GM18868 (cell line): ENCODE measurements around the gene IL18RAP.

Experiments used
- ATAC-seq: cut with Tn5 transposase; IDR thresholded peaks from one replicate; pipeline ENCODE4 v1.9.1; 2021; ENCODE audit warnings: mild to moderate bottlenecking, moderate library complexity; ENCODE audit not compliant: unreplicated experiment

The IL18RAP gene

GRCh38 chr2:102422910-102423309 is at the start of gene IL18RAP:
Gene IL18RAP (plus strand): TSS chr2:102423160. CDS start chr2:102423278, 118 bp downstream.
- no peak for ATAC-seq

GRCh38 chr2:102376052-102376591 is 46.8 kb upstream of the IL18RAP start:
- no peak for ATAC-seq

GRCh38 chr2:102383722-102384121 is 39.2 kb upstream of the IL18RAP start:
- no peak for ATAC-seq

GRCh38 chr2:102385522-102385921 is 37.4 kb upstream of the IL18RAP start:
- ATAC-seq = no peak

GRCh38 chr2:102386004-102386403 is 37.0 kb upstream of the IL18RAP start:
- ATAC-seq = no peak

GRCh38 chr2:102386867-102387541 is 36.0 kb upstream of the IL18RAP start:
- ATAC-seq = peak; percentile 33

- peak; percentile 83 for ATAC-seq
Measured at GRCh38 chr2:102387763-102388546, 35.0 kb upstream of the IL18RAP start.

- no peak for ATAC-seq
Measured at GRCh38 chr2:102391565-102391964, 31.4 kb upstream of the IL18RAP start.

GRCh38 chr2:102392096-102392495 is 30.9 kb upstream of the IL18RAP start:
- ATAC-seq = no peak

GRCh38 chr2:102392942-102393341 is 30.0 kb upstream of the IL18RAP start:
- no peak for ATAC-seq

GRCh38 chr2:102396012-102396411 is 26.9 kb upstream of the IL18RAP start:
- ATAC-seq = no peak

- no peak for ATAC-seq
Measured at GRCh38 chr2:102397209-102397608, 25.8 kb upstream of the IL18RAP start.

- ATAC-seq = no peak
Measured at GRCh38 chr2:102399499-102400141, 23.3 kb upstream of the IL18RAP start.

- ATAC-seq = no peak
Measured at GRCh38 chr2:102401456-102401855, 21.5 kb upstream of the IL18RAP start.

GRCh38 chr2:102401865-102402264 is 21.1 kb upstream of the IL18RAP start:
- no peak for ATAC-seq

GRCh38 chr2:102410952-102411351 is 12.0 kb upstream of the IL18RAP start:
- no peak for ATAC-seq

- no peak for ATAC-seq
Measured at GRCh38 chr2:102412199-102412598, 10.8 kb upstream of the IL18RAP start.

- ATAC-seq = peak; percentile 59
Measured at GRCh38 chr2:102417946-102418345, 5.0 kb upstream of the IL18RAP start.

GRCh38 chr2:102418421-102418961 is 4.5 kb upstream of the IL18RAP start:
- peak; percentile 87 for ATAC-seq

- ATAC-seq = no peak
Measured at GRCh38 chr2:102420290-102420689, 2.7 kb upstream of the IL18RAP start.
